H1 (cell line): ENCODE data around the gene SLC39A6.

ENCODE experiments used
- CTCF ChIP-seq, 3 experiments: IDR thresholded peaks; 1 replicate in 2 of 3; 2 replicates in 1 of 3; pipeline versions ENCODE4 v1.5.1 to v1.6.1; 2011; ENCODE audit warnings: low read length in 3 of 3, mild to moderate bottlenecking in 3 of 3, inconsistent platforms in 2 of 3, low read depth in 1 of 3, moderate library complexity in 1 of 3; ENCODE audit not compliant: insufficient read depth in 1 of 3; ENCODE audit errors: control extremely low read depth in 1 of 3
- E2F6 ChIP-seq: IDR thresholded peaks from 2 replicates; pipeline ENCODE4 v1.6.1; 2012; ENCODE audit warnings: inconsistent platforms
- EGR1 ChIP-seq: IDR thresholded peaks from 2 replicates; pipeline ENCODE4 v1.6.1; 2011; ENCODE audit warnings: low read depth, low read length, borderline replicate concordance
- SIN3A ChIP-seq, 2 experiments: IDR thresholded peaks in 1 of 2; conservative IDR thresholded peaks in 1 of 2; 2 replicates each; pipeline ENCODE4 v1.6.1; 2011 to 2012; ENCODE audit warnings: low read length in 2 of 2, improper control_type of control experiment in 1 of 2, low read depth in 1 of 2, mild to moderate bottlenecking in 1 of 2

- TF ChIP-seq EGR1 (no peak), SIN3A (conservative IDR thresholded peaks at IDR 0.05 in 1 of 2, IDR thresholded peaks at IDR 0.05 in 1 of 2; ENCODE audit: low read depth in 1 of 2, low read length in 2 of 2) (no peak), CTCF (IDR thresholded peaks at IDR 0.05; ENCODE audit: control extremely low read depth in 1 of 3, insufficient read depth in 1 of 3, low read depth in 1 of 3, low read length in 3 of 3) (no peak), E2F6 (no peak)
Measured at GRCh38 chr18:36153771-36154170, 24.6 kb upstream of the SLC39A6 start.
